CD14-positive monocyte (primary cell): Measurements from ENCODE around the gene SLC6A20. TPM values are rescaled to one million over a fixed set of nuclear protein-coding genes. Genes with fewer than 3 reads are reported as not detected.

Source experiments
- DNase-seq, 3 donors: peaks; one replicate each; pipeline ENCODE4 v3.0.0-alpha.2; 2011 to 2022
- H2AFZ ChIP-seq: 2 replicates; pipeline ENCODE4 v1.6.0; 2012; ENCODE audit warnings: mild to moderate bottlenecking, low read depth, low read length, inconsistent platforms; ENCODE audit not compliant: insufficient read depth, poor library complexity, severe bottlenecking
- H3K27ac ChIP-seq, 2 donors: 1 replicate in 1 of 2; 2 replicates in 1 of 2; pipeline ENCODE4 v1.5.1; 2012 to 2013; ENCODE audit warnings: low read length in 2 of 2, control low read depth in 1 of 2, inconsistent platforms in 1 of 2, low read depth in 1 of 2, mild to moderate bottlenecking in 1 of 2
- H3K27me3 ChIP-seq, 2 donors: one replicate each; pipeline versions ENCODE4 v1.6.0 to v1.6.1; 2011 to 2013; ENCODE audit warnings: low read length in 2 of 2; ENCODE audit not compliant: control insufficient read depth in 2 of 2, insufficient read depth in 2 of 2
- H3K36me3 ChIP-seq, 2 donors: replicated peaks in 1 of 2; 1 replicate in 1 of 2; 2 replicates in 1 of 2; pipeline versions ENCODE4 v1.5.1 to v1.6.1; 2012 to 2013; ENCODE audit warnings: low read length in 2 of 2, control low read depth in 1 of 2, inconsistent platforms in 1 of 2, mild to moderate bottlenecking in 1 of 2; ENCODE audit not compliant: insufficient read depth in 2 of 2, control insufficient read depth in 1 of 2
- H3K4me1 ChIP-seq, 2 donors: 1 replicate in 1 of 2; 2 replicates in 1 of 2; pipeline versions ENCODE4 v1.5.1 to v1.6.1; 2012 to 2013; ENCODE audit warnings: low read length in 2 of 2, control low read depth in 1 of 2, inconsistent platforms in 1 of 2, mild to moderate bottlenecking in 1 of 2, moderate library complexity in 1 of 2; ENCODE audit not compliant: insufficient read depth in 2 of 2, control insufficient read depth in 1 of 2
- H3K4me2 ChIP-seq: replicated peaks from 2 replicates; pipeline ENCODE3; 2012; ENCODE audit warnings: low read length, moderate library complexity, mild to moderate bottlenecking; ENCODE audit not compliant: poor library complexity, severe bottlenecking; ENCODE audit errors: extremely low read depth
- H3K4me3 ChIP-seq, 3 experiments: fragments of 200-600 bp in 1 of 3; sonication (generic) in 1 of 3; replicated peaks in 1 of 3; 1 replicate in 2 of 3; 2 replicates in 1 of 3; pipeline ENCODE4 v1.5.1; 2011 to 2013; ENCODE audit warnings: low read length in 3 of 3, mild to moderate bottlenecking in 3 of 3, control low read depth in 2 of 3, low read depth in 2 of 3, inconsistent platforms in 1 of 3, moderate library complexity in 1 of 3
- H3K79me2 ChIP-seq: 2 replicates; pipeline ENCODE4 v1.6.0; 2012; ENCODE audit warnings: mild to moderate bottlenecking, control low read depth, inconsistent platforms, low read length, moderate library complexity; ENCODE audit not compliant: insufficient read depth
- H3K9ac ChIP-seq: 2 replicates; pipeline ENCODE4 v1.6.0; 2017; ENCODE audit warnings: low read length, mild to moderate bottlenecking; ENCODE audit not compliant: insufficient read depth, poor library complexity, severe bottlenecking
- H3K9me3 ChIP-seq, 2 donors: replicated peaks in 1 of 2; 1 replicate in 1 of 2; 2 replicates in 1 of 2; pipeline versions ENCODE4 v1.5.1 to v1.6.1; 2012 to 2013; ENCODE audit warnings: low read length in 2 of 2, control low read depth in 1 of 2; ENCODE audit not compliant: control insufficient read depth in 1 of 2, insufficient read depth in 1 of 2
- H4K20me1 ChIP-seq: 2 replicates; pipeline ENCODE4 v1.6.0; 2012; ENCODE audit warnings: mild to moderate bottlenecking, low read length, control low read depth, moderate library complexity; ENCODE audit not compliant: insufficient read depth
- H3K27ac Mint-ChIP-seq, 7 donors: one replicate each; pipeline ENCODE4 v1.8.0; 2020; ENCODE audit warnings: mild to moderate bottlenecking in 7 of 7, mixed read lengths in 7 of 7, moderate library complexity in 6 of 7, inconsistent platforms in 2 of 7
- H3K27me3 Mint-ChIP-seq, 3 donors: one replicate each; pipeline ENCODE4 v1.8.0; 2021 to 2022; ENCODE audit warnings: low read depth in 3 of 3, mild to moderate bottlenecking in 3 of 3, mixed read lengths in 3 of 3, moderate library complexity in 3 of 3, inconsistent platforms in 1 of 3
- H3K36me3 Mint-ChIP-seq, 2 donors: one replicate each; pipeline ENCODE4 v1.8.0; 2020; ENCODE audit warnings: mixed read lengths in 2 of 2, inconsistent platforms in 1 of 2, mild to moderate bottlenecking in 1 of 2
- H3K4me1 Mint-ChIP-seq: one replicate; pipeline ENCODE4 v1.8.0; 2020; ENCODE audit warnings: mild to moderate bottlenecking, mixed read lengths
- H3K4me3 Mint-ChIP-seq, 2 donors: one replicate each; pipeline ENCODE4 v1.8.0; 2020; ENCODE audit warnings: mild to moderate bottlenecking in 2 of 2, mixed read lengths in 2 of 2, moderate library complexity in 1 of 2
- H3K9me3 Mint-ChIP-seq, 7 donors: one replicate each; pipeline ENCODE4 v1.8.0; 2020 to 2022; ENCODE audit warnings: mixed read lengths in 7 of 7, mild to moderate bottlenecking in 6 of 7, moderate library complexity in 6 of 7, inconsistent platforms in 2 of 7
- WGBS: methylation state at CpG from one replicate; pipeline ENCODE4 v1.1.5; 2013; ENCODE audit warnings: missing lambda C conversion rate; ENCODE audit not compliant: insufficient coverage; 5-methylcytosine and 5-hydroxymethylcytosine counted together
- intact Hi-C, 2 donors: fragments of 100-400 bp; cut with micrococcal nuclease; formaldehyde crosslinking; loops; one replicate each; pipeline versions ENCODE4 v1.15.0 to v1.15.1; 2023
- polyA plus RNA-seq, 3 donors: library from polyadenylated mRNA; depleted of rRNA in 1 of 3; unstranded in 2 of 3; stranded (reverse) in 1 of 3; fragments of 300-500 nt in 2 of 3; fragments of >200 nt in 1 of 3; fragmentation: Illumina TruSeq in 2 of 3; gene quantifications; 1 replicate in 2 of 3; 2 replicates in 1 of 3; pipeline ENCODE4 v1.2.3, GENCODE V29; 2012 to 2021
- TF ChIP-seq, protein P1 (sequence below): fragments of 200-600 bp; IDR thresholded peaks from one replicate; pipeline ENCODE4 v1.8.0; 2022; ENCODE audit warnings: antibody characterized with exemption, mild to moderate bottlenecking

The SLC6A20 gene
- polyA plus RNA-seq, 3 donors: not detected

GRCh38 chr3:45736707-45737106 lies 59.6 kb downstream of the SLC6A20 start:
- no peak overlapping the region for H3K27ac ChIP-seq
- H3K27me3 ChIP-seq: no peaks in the 10 kb centered on the region
- peaks cover 14% of the 10 kb centered on the region for H4K20me1 ChIP-seq
- peaks cover 93 to 99% of the 10 kb centered on the region in 2 donors for H3K36me3 ChIP-seq
- Mint-ChIP-seq H3K4me1 (peaks cover 9% of the 10 kb centered on the region), H3K27ac (no peak overlapping the region), H3K9me3 (no peaks in the 10 kb centered on the region), H3K27me3 (no peaks in the 10 kb centered on the region), H3K36me3 (peaks cover 84 to 94% of the 10 kb centered on the region in 2 donors), H3K4me3 (no peak overlapping the region)
- no peak overlapping the region for H3K9ac ChIP-seq
- H3K4me3 ChIP-seq: no peak overlapping the region
- no peaks in the 10 kb centered on the region for H3K9me3 ChIP-seq
- peaks cover 7% of the 10 kb centered on the region in 2 donors for H3K4me1 ChIP-seq
- intact Hi-C loops: no loop called here
- H3K79me2 ChIP-seq: no peaks in the 10 kb centered on the region
- H2AFZ ChIP-seq: no peak overlapping the region
- DNase-seq: no peak
- TF ChIP-seq, protein P1, sequence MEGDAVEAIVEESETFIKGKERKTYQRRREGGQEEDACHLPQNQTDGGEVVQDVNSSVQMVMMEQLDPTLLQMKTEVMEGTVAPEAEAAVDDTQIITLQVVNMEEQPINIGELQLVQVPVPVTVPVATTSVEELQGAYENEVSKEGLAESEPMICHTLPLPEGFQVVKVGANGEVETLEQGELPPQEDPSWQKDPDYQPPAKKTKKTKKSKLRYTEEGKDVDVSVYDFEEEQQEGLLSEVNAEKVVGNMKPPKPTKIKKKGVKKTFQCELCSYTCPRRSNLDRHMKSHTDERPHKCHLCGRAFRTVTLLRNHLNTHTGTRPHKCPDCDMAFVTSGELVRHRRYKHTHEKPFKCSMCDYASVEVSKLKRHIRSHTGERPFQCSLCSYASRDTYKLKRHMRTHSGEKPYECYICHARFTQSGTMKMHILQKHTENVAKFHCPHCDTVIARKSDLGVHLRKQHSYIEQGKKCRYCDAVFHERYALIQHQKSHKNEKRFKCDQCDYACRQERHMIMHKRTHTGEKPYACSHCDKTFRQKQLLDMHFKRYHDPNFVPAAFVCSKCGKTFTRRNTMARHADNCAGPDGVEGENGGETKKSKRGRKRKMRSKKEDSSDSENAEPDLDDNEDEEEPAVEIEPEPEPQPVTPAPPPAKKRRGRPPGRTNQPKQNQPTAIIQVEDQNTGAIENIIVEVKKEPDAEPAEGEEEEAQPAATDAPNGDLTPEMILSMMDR: no peak
- no peak overlapping the region for H3K4me2 ChIP-seq

- H3K36me3 Mint-ChIP-seq: peaks cover 62 to 89% of the 10 kb centered on the region in 2 donors
- no peak overlapping the region for H3K4me2 ChIP-seq
- intact Hi-C loops: no loop called here
- H3K27ac ChIP-seq: peak overlapping the region in 1 of 2 donors; percentile 5
- no peak overlapping the region for H2AFZ ChIP-seq
- WGBS: no CpG with 5 or more reads among the region's 4 CpGs
- no peak overlapping the region for H3K9ac ChIP-seq
- H3K27me3 ChIP-seq: no peaks in the 10 kb centered on the region
- TF ChIP-seq, protein P1: no peak
- H3K27me3 Mint-ChIP-seq: no peaks in the 10 kb centered on the region
- peaks cover 24% of the 10 kb centered on the region for H3K79me2 ChIP-seq
- peaks cover 12% of the 10 kb centered on the region for H3K4me1 Mint-ChIP-seq
- no peaks in the 10 kb centered on the region for H3K9me3 Mint-ChIP-seq
- no peak overlapping the region for H3K27ac Mint-ChIP-seq
- H3K4me3 Mint-ChIP-seq: no peak overlapping the region
- no peaks in the 10 kb centered on the region for H3K9me3 ChIP-seq
- H3K4me1 ChIP-seq: peaks cover 0 to 9% of the 10 kb centered on the region in 2 donors
- DNase-seq: no peak
- peaks cover 17% of the 10 kb centered on the region for H4K20me1 ChIP-seq
- no peak overlapping the region for H3K4me3 ChIP-seq
- peaks cover 57 to 81% of the 10 kb centered on the region in 2 donors for H3K36me3 ChIP-seq
Observed at GRCh38 chr3:45730409-45731154, 65.8 kb downstream of the SLC6A20 start.
